H1 (cell line): ENCODE results near the gene NAP1L1. TPM values are rescaled to one million over a fixed set of nuclear protein-coding genes. Genes with fewer than 3 reads are reported as not detected.

Source experiments
- BCL11A ChIP-seq, 2 experiments: IDR thresholded peaks; one replicate each; pipeline ENCODE4 v1.6.1; 2011; ENCODE audit warnings: low read depth in 2 of 2, low read length in 2 of 2, mild to moderate bottlenecking in 2 of 2
- HDAC6 ChIP-seq: IDR thresholded peaks from one replicate; pipeline ENCODE4 v1.7.1; 2012; ENCODE audit warnings: low read depth, mild to moderate bottlenecking, inconsistent platforms, low read length, moderate library complexity
- polyA plus RNA-seq, 7 experiments: library from polyadenylated mRNA; depleted of rRNA in 3 of 7; stranded (reverse) in 5 of 7; unstranded in 2 of 7; fragments of >200 nt in 5 of 7; fragments of 200-250 nt in 2 of 7; gene quantifications; 1 replicate in 5 of 7; 2 replicates in 1 of 7; 4 replicates in 1 of 7; pipeline versions ENCODE4 v1.2.1 to v1.2.3, GENCODE V29; 2011 to 2013; ENCODE audit warnings: missing spikeins in 2 of 7, mixed read lengths in 2 of 7
- total RNA-seq: library from RNA; stranded (reverse); fragmentation: NEBNext Ultra II Directional; extraction: Animal tissue kit (Norgen Biotek cat#: 25700); gene quantifications from 2 replicates; pipeline ENCODE4 v1.2.1, GENCODE V29; 2021
- TF ChIP-seq, protein P1 (sequence below): IDR thresholded peaks from 2 replicates; pipeline ENCODE4 v1.6.1; 2012; ENCODE audit warnings: low read length, inconsistent platforms

NAP1L1 gene
- total and polyA plus RNA-seq, 2 of the 8 experiments (the other 6 are each of a cell fraction or from before 2014, with no cell fraction given): 202 to 1,159 TPM

DNA sequence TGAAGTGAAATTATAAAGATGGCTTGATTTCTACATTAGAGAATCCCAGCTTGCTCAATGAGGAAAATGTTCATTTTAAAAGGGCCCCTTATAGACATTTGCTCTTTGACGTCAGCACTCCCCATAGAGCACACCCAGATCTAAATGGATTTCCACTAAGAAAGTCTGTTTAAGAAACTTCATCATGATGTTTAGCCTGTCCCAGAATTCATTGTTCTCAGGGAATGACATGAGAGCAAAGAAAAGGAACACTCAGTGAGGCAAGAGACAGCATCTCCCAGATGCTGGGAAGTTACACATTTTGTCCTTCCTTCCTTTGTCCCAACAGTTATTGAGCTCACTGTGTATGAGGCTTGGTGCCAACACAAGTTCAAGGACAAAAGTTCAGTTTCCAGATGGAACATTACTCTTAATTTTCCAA lies 57.8 kb downstream of the NAP1L1 start (continued):
- TF ChIP-seq, protein P1, sequence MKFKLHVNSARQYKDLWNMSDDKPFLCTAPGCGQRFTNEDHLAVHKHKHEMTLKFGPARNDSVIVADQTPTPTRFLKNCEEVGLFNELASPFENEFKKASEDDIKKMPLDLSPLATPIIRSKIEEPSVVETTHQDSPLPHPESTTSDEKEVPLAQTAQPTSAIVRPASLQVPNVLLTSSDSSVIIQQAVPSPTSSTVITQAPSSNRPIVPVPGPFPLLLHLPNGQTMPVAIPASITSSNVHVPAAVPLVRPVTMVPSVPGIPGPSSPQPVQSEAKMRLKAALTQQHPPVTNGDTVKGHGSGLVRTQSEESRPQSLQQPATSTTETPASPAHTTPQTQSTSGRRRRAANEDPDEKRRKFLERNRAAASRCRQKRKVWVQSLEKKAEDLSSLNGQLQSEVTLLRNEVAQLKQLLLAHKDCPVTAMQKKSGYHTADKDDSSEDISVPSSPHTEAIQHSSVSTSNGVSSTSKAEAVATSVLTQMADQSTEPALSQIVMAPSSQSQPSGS: no peak
- no peak for TF ChIP-seq BCL11A (IDR thresholded peaks at IDR 0.05; ENCODE audit: low read depth in 2 of 2, low read length in 2 of 2)
- TF ChIP-seq HDAC6: no peak
